Measurements from ENCODE around the gene FLOT1.
A peak's percentile ranks its signal among the peaks of the same experiment; 100 is the strongest.
"Not testable (repeated sequence)": the region's sequence is repeated elsewhere in the genome, so short reads cannot be mapped to it uniquely, and the experiment has no call there.

The FLOT1 gene

GRCh38 chr6:30721198-30722024 is 21.1 kb downstream of the FLOT1 start:
- peak; percentile 95 to 96 for DNase-seq

- DNase-seq: peak; percentile 70 to 76
These were observed 21.7 kb downstream of the FLOT1 start for GRCh38 chr6:30720738-30721197.

- peak; percentile 95 to 96 for DNase-seq
These were observed 22.4 kb downstream of the FLOT1 start, which contains the start of gene TUBB for GRCh38 chr6:30719791-30720737. Gene TUBB (plus strand): TSS chr6:30720352. CDS start chr6:30720507, 155 bp downstream.

- DNase-seq: no peak
These were observed 23.1 kb downstream of the FLOT1 start for GRCh38 chr6:30719356-30719755.

GRCh38 chr6:30717845-30718720 is 24.4 kb downstream of the FLOT1 start:
- DNase-seq: not testable (repeated sequence)

GRCh38 chr6:30717129-30717844 is 25.2 kb downstream of the FLOT1 start, which contains the start of gene MDC1:
Gene MDC1 (minus strand): TSS chr6:30717281. CDS start chr6:30715175, 2,106 bp downstream.
- peak; percentile 99 for DNase-seq

GRCh38 chr6:30716879-30717128 is 25.7 kb downstream of the FLOT1 start:
- DNase-seq: no peak

- DNase-seq: no peak
These were observed 28.2 kb downstream of the FLOT1 start for GRCh38 chr6:30714263-30714662.

- no peak for DNase-seq
These were observed 30.0 kb downstream of the FLOT1 start for GRCh38 chr6:30712441-30712945.

- DNase-seq: no peak
These were observed 30.6 kb downstream of the FLOT1 start for GRCh38 chr6:30711758-30712380.

- no peak for DNase-seq
These were observed 33.2 kb downstream of the FLOT1 start for GRCh38 chr6:30709101-30709868.

GRCh38 chr6:30707281-30707850 is 35.1 kb downstream of the FLOT1 start:
- no peak for DNase-seq

- no peak for DNase-seq
These were observed 36.9 kb downstream of the FLOT1 start for GRCh38 chr6:30705620-30706019.

GRCh38 chr6:30703821-30704220 is 38.7 kb downstream of the FLOT1 start:
- DNase-seq: no peak

GRCh38 chr6:30703011-30703410 is 39.5 kb downstream of the FLOT1 start:
- no peak for DNase-seq

GRCh38 chr6:30700340-30700739 is 42.1 kb downstream of the FLOT1 start:
- DNase-seq: no peak

GRCh38 chr6:30696432-30696831 is 46.1 kb downstream of the FLOT1 start:
- DNase-seq: no peak

- DNase-seq: no peak
These were observed 51.2 kb downstream of the FLOT1 start for GRCh38 chr6:30691208-30691847.

GRCh38 chr6:30690403-30691207 is 51.9 kb downstream of the FLOT1 start, which contains the start of gene NRM:
Gene NRM (minus strand): TSS chr6:30690984. CDS start chr6:30690974, 10 bp downstream.
- DNase-seq: peak; percentile 80 to 82

All from activated CD4-positive, alpha-beta T cell treated with anti-CD3 and anti-CD28 coated beads, Interleukin-2, amount 50 U/mL, for 48 hours (primary cell).